ENCODE measurements around the gene KCNIP4.

KCNIP4 gene

DNA sequence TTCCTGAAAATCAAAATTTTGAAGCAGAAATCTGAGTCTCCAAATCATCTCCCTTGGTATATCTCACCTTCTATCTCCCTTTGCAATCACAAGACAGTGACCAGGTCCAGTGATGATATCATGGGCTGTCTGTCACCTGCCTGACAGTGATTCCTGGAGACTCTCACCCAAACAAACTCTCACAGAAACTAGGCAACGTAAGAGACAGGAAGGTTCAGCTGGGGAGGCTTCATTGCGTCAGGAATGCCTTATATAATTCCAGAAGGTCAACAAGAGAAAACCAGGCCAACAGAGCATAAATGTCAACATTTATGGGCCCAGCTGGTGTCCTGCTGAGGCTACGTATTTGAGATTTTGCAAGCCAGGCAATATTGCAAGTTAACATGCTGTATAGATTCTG, 412.7 kb downstream of the KCNIP4 start:
- Histone ChIP-seq H3K9me3 (ENCODE audit: severe bottlenecking) (no peaks in the 10 kb centered on the region), H3K4me1 (ENCODE audit: insufficient read depth, poor library complexity, severe bottlenecking) (no peaks in the 10 kb centered on the region), H3K27me3 (ENCODE audit: insufficient read depth, poor library complexity, severe bottlenecking) (no peaks in the 10 kb centered on the region), H3K36me3 (ENCODE audit: low read depth) (no peaks in the 10 kb centered on the region), H3K4me3 (ENCODE audit: severe bottlenecking) (no peak overlapping the region), H3K27ac (ENCODE audit: poor library complexity, severe bottlenecking) (no peak overlapping the region)
- no peak for DNase-seq (ENCODE audit: low spot score)
- TF ChIP-seq CTCF (IDR thresholded peaks at IDR 0.05; ENCODE audit: poor library complexity, severe bottlenecking) = no peak
- no peak for ATAC-seq (ENCODE audit: low read depth)

GRCh38 chr4:21531048-21531447, 417.5 kb downstream of the KCNIP4 start:
- Histone ChIP-seq H3K27me3 (ENCODE audit: insufficient read depth, poor library complexity, severe bottlenecking) (no peaks in the 10 kb centered on the region), H3K4me1 (ENCODE audit: insufficient read depth, poor library complexity, severe bottlenecking) (no peaks in the 10 kb centered on the region), H3K27ac (ENCODE audit: poor library complexity, severe bottlenecking) (no peak overlapping the region), H3K36me3 (ENCODE audit: low read depth) (no peaks in the 10 kb centered on the region), H3K4me3 (ENCODE audit: severe bottlenecking) (no peak overlapping the region), H3K9me3 (ENCODE audit: severe bottlenecking) (no peaks in the 10 kb centered on the region)
- TF ChIP-seq CTCF (IDR thresholded peaks at IDR 0.05; ENCODE audit: poor library complexity, severe bottlenecking) = no peak
- ATAC-seq (ENCODE audit: low read depth) (no peak), DNase-seq (ENCODE audit: low spot score) (no peak)

GRCh38 chr4:21529214-21529613, 419.4 kb downstream of the KCNIP4 start:
- Histone ChIP-seq H3K9me3 (ENCODE audit: severe bottlenecking) (no peaks in the 10 kb centered on the region), H3K27me3 (ENCODE audit: insufficient read depth, poor library complexity, severe bottlenecking) (no peaks in the 10 kb centered on the region), H3K4me1 (ENCODE audit: insufficient read depth, poor library complexity, severe bottlenecking) (no peaks in the 10 kb centered on the region), H3K4me3 (ENCODE audit: severe bottlenecking) (no peak overlapping the region), H3K27ac (ENCODE audit: poor library complexity, severe bottlenecking) (no peak overlapping the region), H3K36me3 (ENCODE audit: low read depth) (no peaks in the 10 kb centered on the region)
- TF ChIP-seq CTCF (IDR thresholded peaks at IDR 0.05; ENCODE audit: poor library complexity, severe bottlenecking) = no peak
- no peak for ATAC-seq (ENCODE audit: low read depth)
- DNase-seq (ENCODE audit: low spot score) = no peak

- ATAC-seq (ENCODE audit: low read depth) (no peak), DNase-seq (ENCODE audit: low spot score) (no peak)
- Histone ChIP-seq H3K4me3 (ENCODE audit: severe bottlenecking) (no peak overlapping the region), H3K27ac (ENCODE audit: poor library complexity, severe bottlenecking) (no peak overlapping the region), H3K4me1 (ENCODE audit: insufficient read depth, poor library complexity, severe bottlenecking) (no peaks in the 10 kb centered on the region), H3K9me3 (ENCODE audit: severe bottlenecking) (no peaks in the 10 kb centered on the region), H3K36me3 (ENCODE audit: low read depth) (no peaks in the 10 kb centered on the region), H3K27me3 (ENCODE audit: insufficient read depth, poor library complexity, severe bottlenecking) (peaks cover 2% of the 10 kb centered on the region)
- TF ChIP-seq CTCF (IDR thresholded peaks at IDR 0.05; ENCODE audit: poor library complexity, severe bottlenecking) = no peak
Measured at GRCh38 chr4:21522296-21522695, 426.3 kb downstream of the KCNIP4 start.

DNA sequence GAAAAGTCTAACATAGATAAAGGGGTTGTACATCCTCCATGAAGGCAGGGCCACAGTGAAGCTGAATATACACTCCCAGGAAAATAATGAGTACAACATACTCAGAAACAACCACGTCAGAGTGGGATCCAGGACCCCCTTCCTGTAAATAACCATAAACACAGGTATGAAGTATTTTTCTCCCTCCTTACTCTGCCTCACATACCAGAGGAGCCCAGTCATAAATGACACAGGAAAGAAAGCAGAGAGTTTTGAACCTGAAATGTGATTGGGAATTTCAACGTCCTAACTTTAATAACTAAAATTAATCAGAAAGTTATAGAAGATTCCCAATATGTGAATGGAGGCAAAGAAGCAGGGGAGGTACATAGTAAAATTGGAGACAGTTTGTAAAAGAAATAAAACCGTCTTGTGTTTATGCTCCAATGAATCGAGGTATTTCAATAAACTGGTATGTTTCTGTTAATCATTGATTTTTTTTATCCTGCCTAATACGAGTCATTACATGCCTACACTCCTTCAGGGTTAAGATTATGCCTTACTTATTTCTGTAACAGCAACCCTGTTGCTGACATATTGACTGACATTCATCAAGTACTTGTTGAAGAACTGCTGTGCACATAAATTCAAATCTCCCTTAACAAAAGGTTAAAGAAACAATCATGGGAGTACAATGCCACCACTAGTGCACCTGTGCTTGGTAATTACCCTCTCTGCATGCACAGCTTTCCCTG, 431.3 kb downstream of the KCNIP4 start:
- DNase-seq (ENCODE audit: low spot score) = no peak
- no peak for TF ChIP-seq CTCF (IDR thresholded peaks at IDR 0.05; ENCODE audit: poor library complexity, severe bottlenecking)
- Histone ChIP-seq H3K4me3 (ENCODE audit: severe bottlenecking) (no peak overlapping the region), H3K4me1 (ENCODE audit: insufficient read depth, poor library complexity, severe bottlenecking) (no peaks in the 10 kb centered on the region), H3K27me3 (ENCODE audit: insufficient read depth, poor library complexity, severe bottlenecking) (peaks cover 17% of the 10 kb centered on the region), H3K9me3 (ENCODE audit: severe bottlenecking) (no peaks in the 10 kb centered on the region), H3K27ac (ENCODE audit: poor library complexity, severe bottlenecking) (no peak overlapping the region), H3K36me3 (ENCODE audit: low read depth) (no peaks in the 10 kb centered on the region)
- ATAC-seq (ENCODE audit: low read depth) = no peak
